ENCODE data around the gene ARF4.

- TF ChIP-seq CTCF (conservative IDR thresholded peaks at IDR 0.05) (no peak), ZFX (IDR thresholded peaks at IDR 0.05) (no peak)
Observed at GRCh38 chr3:57600195-57600594, 3.1 kb upstream of the ARF4 start.
